K562 (cell line): Measurements from ENCODE around the gene TBX1. TPM values are rescaled to one million over a fixed set of nuclear protein-coding genes. Genes with fewer than 3 reads are reported as not detected.
A peak's percentile ranks its signal among the peaks of the same experiment; 100 is the strongest.

Experiments used
- HDAC6 ChIP-seq: IDR thresholded peaks from 2 replicates; pipeline ENCODE4 v1.6.1; 2012; ENCODE audit warnings: low read depth, mild to moderate bottlenecking, control low read depth, inconsistent platforms, low read length, moderate library complexity
- HNRNPLL ChIP-seq: fragments of 200-400 bp; formaldehyde crosslinking; IDR thresholded peaks from 2 replicates; pipeline ENCODE4 v1.6.1; 2017; ENCODE audit warnings: low read length, low read depth, mild to moderate bottlenecking; ENCODE audit not compliant: poor library complexity, severe bottlenecking
- KDM5B ChIP-seq: fragments of 200-600 bp; sonication (generic); IDR thresholded peaks from 2 replicates; pipeline ENCODE4 v1.6.1; 2012; ENCODE audit warnings: low read depth, mild to moderate bottlenecking, moderate library complexity, low read length, control low read depth, inconsistent platforms; ENCODE audit not compliant: insufficient replicate concordance
- MYNN ChIP-seq, 2 experiments: sonication (generic); formaldehyde crosslinking in 1 of 2; IDR thresholded peaks; 2 replicates each; pipeline versions ENCODE4 v1.5.0 to v1.6.1; 2016 to 2020; ENCODE audit warnings: antibody characterized with exemption in 1 of 2, missing genetic modification reagents in 1 of 2
- NR2C2 ChIP-seq, 2 experiments: fragments of 200-800 bp in 1 of 2; sonication (Bioruptor generic) in 1 of 2; sonication (generic) in 1 of 2; formaldehyde crosslinking in 1 of 2; IDR thresholded peaks; 2 replicates each; pipeline versions ENCODE4 v1.6.1 to v1.8.0; 2016 to 2022; ENCODE audit warnings: mild to moderate bottlenecking in 1 of 2, missing compliant biosample characterization in 1 of 2, missing genetic modification characterization in 1 of 2, missing genetic modification reagents in 1 of 2
- NRF1 ChIP-seq, 2 experiments: fragments of 450-650 bp; IDR thresholded peaks in 1 of 2; conservative IDR thresholded peaks in 1 of 2; 2 replicates each; pipeline ENCODE4 v1.6.1; 2014; ENCODE audit warnings: mild to moderate bottlenecking in 2 of 2
- PREB ChIP-seq: sonication (generic); formaldehyde crosslinking; IDR thresholded peaks from 2 replicates; pipeline ENCODE4 v1.8.1; 2023; ENCODE audit warnings: mild to moderate bottlenecking, missing genetic modification reagents
- PYGO2 ChIP-seq: fragments of 450-650 bp; IDR thresholded peaks from 2 replicates; pipeline ENCODE4 v1.6.1; 2016; ENCODE audit warnings: mild to moderate bottlenecking, missing genetic modification characterization, moderate library complexity, missing compliant biosample characterization
- SP1 ChIP-seq: sonication (generic); formaldehyde crosslinking; IDR thresholded peaks from 2 replicates; pipeline ENCODE4 v1.8.1; 2022; ENCODE audit warnings: mild to moderate bottlenecking, missing genetic modification reagents
- STAT5A ChIP-seq: IDR thresholded peaks from 2 replicates; pipeline ENCODE4 v1.6.1; 2012; ENCODE audit warnings: low read length, inconsistent platforms, borderline replicate concordance
- TRIM28 ChIP-seq: fragments of 450-650 bp; IDR thresholded peaks from 2 replicates; pipeline ENCODE4 v1.6.1; 2017
- WHSC1 ChIP-seq: IDR thresholded peaks from one replicate; pipeline ENCODE4 v1.6.1; 2012; ENCODE audit warnings: low read length, control low read depth, inconsistent platforms
- ZNF655 ChIP-seq: fragments of 250-450 bp; sonication (Bioruptor Pico); IDR thresholded peaks from 2 replicates; pipeline ENCODE4 v1.5.0; 2021
- polyA plus RNA-seq, 8 experiments: library from polyadenylated mRNA; depleted of rRNA in 4 of 8; stranded (reverse) in 5 of 8; unstranded in 3 of 8; fragments of >200 nt; fragmentation: Nextera tagmentation in 2 of 8; fragmentation: Illumina TruSeq in 1 of 8; extraction: Ambion mirVana in 2 of 8; extraction: Trizol in 1 of 8; gene quantifications; 2 replicates each; pipeline versions ENCODE4 v1.2.1 to v1.2.3, GENCODE V29; 2011 to 2014; ENCODE audit warnings: inconsistent platforms in 1 of 8, missing spikeins in 1 of 8
- total RNA-seq, 7 experiments: library from RNA; depleted of rRNA in 6 of 7; stranded (reverse); fragments of >200 nt in 6 of 7; fragmentation: Illumina TruSeq in 2 of 7; extraction: Trizol in 2 of 7; gene quantifications; 2 replicates each; pipeline versions ENCODE4 v1.2.1 to v1.2.3, GENCODE V29; 2011 to 2021; ENCODE audit warnings: low replicate concordance in 1 of 7
- TF ChIP-seq, protein P1 (sequence below): fragments of 250-450 bp; sonication (Bioruptor Pico); IDR thresholded peaks from 2 replicates; pipeline ENCODE4 v1.5.1; 2021; ENCODE audit warnings: mild to moderate bottlenecking
- TF ChIP-seq, protein P2 (sequence below): sonication (generic); formaldehyde crosslinking; IDR thresholded peaks from 2 replicates; pipeline ENCODE4 v1.8.0; 2022; ENCODE audit warnings: missing genetic modification reagents, mild to moderate bottlenecking, borderline replicate concordance
- TF ChIP-seq, protein P3 (sequence below): sonication (generic); formaldehyde crosslinking; IDR thresholded peaks from 2 replicates; pipeline ENCODE4 v1.8.1; 2023; ENCODE audit warnings: mild to moderate bottlenecking, missing genetic modification reagents, moderate library complexity
- TF ChIP-seq, protein P4 (sequence below): IDR thresholded peaks from 2 replicates; pipeline ENCODE4 v1.6.1; 2011; ENCODE audit warnings: borderline replicate concordance, low read depth, mild to moderate bottlenecking, moderate library complexity, low read length; ENCODE audit not compliant: insufficient read depth, poor library complexity, severe bottlenecking

The TBX1 gene
- total and polyA plus RNA-seq, 9 of the 15 experiments (the other 6 are each of a cell fraction or from before 2014, with no cell fraction given): 0.07 to 35.0 (median 3.9) TPM

GRCh38 chr22:19761725-19762567 is 1.4 kb downstream of the TBX1 start (continued):
- TF ChIP-seq, protein P1, sequence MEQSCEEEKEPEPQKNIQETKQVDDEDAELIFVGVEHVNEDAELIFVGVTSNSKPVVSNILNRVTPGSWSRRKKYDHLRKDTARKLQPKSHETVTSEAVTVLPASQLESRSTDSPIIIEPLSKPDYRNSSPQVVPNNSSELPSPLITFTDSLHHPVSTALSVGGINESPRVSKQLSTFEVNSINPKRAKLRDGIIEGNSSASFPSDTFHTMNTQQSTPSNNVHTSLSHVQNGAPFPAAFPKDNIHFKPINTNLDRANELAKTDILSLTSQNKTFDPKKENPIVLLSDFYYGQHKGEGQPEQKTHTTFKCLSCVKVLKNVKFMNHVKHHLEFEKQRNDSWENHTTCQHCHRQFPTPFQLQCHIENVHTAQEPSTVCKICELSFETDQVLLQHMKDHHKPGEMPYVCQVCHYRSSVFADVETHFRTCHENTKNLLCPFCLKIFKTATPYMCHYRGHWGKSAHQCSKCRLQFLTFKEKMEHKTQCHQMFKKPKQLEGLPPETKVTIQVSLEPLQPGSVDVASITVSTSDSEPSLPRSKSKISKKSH (CRISPR knock-in tag): no peak
- TF ChIP-seq PYGO2 (tag) (no peak), NRF1 (conservative IDR thresholded peaks at IDR 0.05 in 1 of 2, IDR thresholded peaks at IDR 0.05 in 1 of 2) (0 out of 4 replicates have a peak, but pooled peaks of 1 of the 2 experiments have one; percentile 12), TRIM28 (no peak), ZNF655 (no peak), SP1 (CRISPR knock-in tag) (no peak), HDAC6 (peak; percentile 16; the same call in 1 of the 2 replicates), NR2C2 (CRISPR knock-in tag; IDR thresholded peaks at IDR 0.05) (no peak), NR2C2 (tag; IDR thresholded peaks at IDR 0.05) (0 out of 2 replicates have a peak, but pooled peaks have one; percentile 32), MYNN (IDR thresholded peaks at IDR 0.05) (no peak), MYNN (CRISPR knock-in tag; IDR thresholded peaks at IDR 0.05) (0 out of 2 replicates have a peak, but pooled peaks have one; percentile 24), WHSC1 (peak; percentile 12), KDM5B (peak; percentile 43), HNRNPLL (peak; percentile 10), PREB (no peak), STAT5A (no peak)
- TF ChIP-seq, protein P2, sequence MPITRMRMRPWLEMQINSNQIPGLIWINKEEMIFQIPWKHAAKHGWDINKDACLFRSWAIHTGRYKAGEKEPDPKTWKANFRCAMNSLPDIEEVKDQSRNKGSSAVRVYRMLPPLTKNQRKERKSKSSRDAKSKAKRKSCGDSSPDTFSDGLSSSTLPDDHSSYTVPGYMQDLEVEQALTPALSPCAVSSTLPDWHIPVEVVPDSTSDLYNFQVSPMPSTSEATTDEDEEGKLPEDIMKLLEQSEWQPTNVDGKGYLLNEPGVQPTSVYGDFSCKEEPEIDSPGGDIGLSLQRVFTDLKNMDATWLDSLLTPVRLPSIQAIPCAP (CRISPR knock-in tag): no peak
- TF ChIP-seq, protein P3, sequence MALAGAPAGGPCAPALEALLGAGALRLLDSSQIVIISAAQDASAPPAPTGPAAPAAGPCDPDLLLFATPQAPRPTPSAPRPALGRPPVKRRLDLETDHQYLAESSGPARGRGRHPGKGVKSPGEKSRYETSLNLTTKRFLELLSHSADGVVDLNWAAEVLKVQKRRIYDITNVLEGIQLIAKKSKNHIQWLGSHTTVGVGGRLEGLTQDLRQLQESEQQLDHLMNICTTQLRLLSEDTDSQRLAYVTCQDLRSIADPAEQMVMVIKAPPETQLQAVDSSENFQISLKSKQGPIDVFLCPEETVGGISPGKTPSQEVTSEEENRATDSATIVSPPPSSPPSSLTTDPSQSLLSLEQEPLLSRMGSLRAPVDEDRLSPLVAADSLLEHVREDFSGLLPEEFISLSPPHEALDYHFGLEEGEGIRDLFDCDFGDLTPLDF: no peak; the same call in 1 of the 2 replicates
- TF ChIP-seq, protein P4, sequence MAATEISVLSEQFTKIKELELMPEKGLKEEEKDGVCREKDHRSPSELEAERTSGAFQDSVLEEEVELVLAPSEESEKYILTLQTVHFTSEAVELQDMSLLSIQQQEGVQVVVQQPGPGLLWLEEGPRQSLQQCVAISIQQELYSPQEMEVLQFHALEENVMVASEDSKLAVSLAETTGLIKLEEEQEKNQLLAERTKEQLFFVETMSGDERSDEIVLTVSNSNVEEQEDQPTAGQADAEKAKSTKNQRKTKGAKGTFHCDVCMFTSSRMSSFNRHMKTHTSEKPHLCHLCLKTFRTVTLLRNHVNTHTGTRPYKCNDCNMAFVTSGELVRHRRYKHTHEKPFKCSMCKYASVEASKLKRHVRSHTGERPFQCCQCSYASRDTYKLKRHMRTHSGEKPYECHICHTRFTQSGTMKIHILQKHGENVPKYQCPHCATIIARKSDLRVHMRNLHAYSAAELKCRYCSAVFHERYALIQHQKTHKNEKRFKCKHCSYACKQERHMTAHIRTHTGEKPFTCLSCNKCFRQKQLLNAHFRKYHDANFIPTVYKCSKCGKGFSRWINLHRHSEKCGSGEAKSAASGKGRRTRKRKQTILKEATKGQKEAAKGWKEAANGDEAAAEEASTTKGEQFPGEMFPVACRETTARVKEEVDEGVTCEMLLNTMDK: no peak
